ENCODE measurements around the gene ZDHHC4. TPM values are rescaled to one million over a fixed set of nuclear protein-coding genes. Genes with fewer than 3 reads are reported as not detected.

ZDHHC4 gene
- total RNA-seq (10 to 100 TPM; 39.7 to 48.3 TPM), polyA plus RNA-seq (10 to 100 TPM; 77.2 to 81.0 (median 78.9) TPM), total RNA-seq (25.4 to 38.3 (median 32.4) reads per million in 6 experiments)

GRCh38 chr7:6577369-6578113 lies at the start of gene ZDHHC4:
Gene ZDHHC4 (plus strand): TSS chr7:6577454. CDS start chr7:6580562, 3,108 bp downstream.
- Mint-ChIP-seq H3K4me3 (peak within 1 kb of the TSS; percentile 81 to 92 (median 90)), H3K27ac (peak within 1 kb of the TSS; percentile 86 to 97 (median 95)), H3K9me3 (no peaks in the 10 kb centered on the region), H3K27me3 (no peaks in the 10 kb centered on the region), H3K36me3 (peaks cover 5 to 27% (median 15%) of the 10 kb centered on the region in 3 donors), H3K4me1 (peaks cover 7 to 31% (median 17%) of the 10 kb centered on the region in 4 donors)
- DNase-seq (peak; percentile 78 to 91 (median 86)), ATAC-seq (peak; percentile 95)
- POLR2A ChIA-PET = interaction anchor here (0.6 to 5.3 kb wide), 9 partner anchors 8 to 1361 kb away, joined by 3 to 50 read pairs (median 4); partner anchors contain the start of gene INTS15

- Mint-ChIP-seq H3K36me3 (no peaks in the 10 kb centered on the region), H3K27ac (no peak overlapping the region), H3K4me3 (peak overlapping the region in 3 of 10 donors; percentile 42 to 67 (median 43)), H3K9me3 (no peaks in the 10 kb centered on the region), H3K4me1 (peaks cover 12 to 26% (median 21%) of the 10 kb centered on the region in 4 donors), H3K27me3 (peaks cover 1 to 15% (median 12%) of the 10 kb centered on the region in 5 donors)
- POLR2A ChIA-PET = interaction anchor here (0.9 to 1.6 kb wide), 4 partner anchors 8 to 61 kb away, joined by 3 to 4 read pairs (median 4); partner anchors contain the start of gene INTS15
- DNase-seq = no peak
- ATAC-seq = no peak
Observed at GRCh38 chr7:6528401-6529130, 48.7 kb upstream of the ZDHHC4 start.

GRCh38 chr7:6529643-6530042 lies 47.6 kb upstream of the ZDHHC4 start:
- Mint-ChIP-seq H3K27me3 (peaks cover 1 to 13% (median 12%) of the 10 kb centered on the region in 5 donors), H3K27ac (peak overlapping the region in 1 of 10 donors; percentile 33), H3K9me3 (no peaks in the 10 kb centered on the region), H3K4me1 (peaks cover 12 to 32% (median 26%) of the 10 kb centered on the region in 4 donors), H3K4me3 (peak overlapping the region; percentile 15 to 89 (median 56)), H3K36me3 (no peaks in the 10 kb centered on the region)
- no peak for ATAC-seq
- POLR2A ChIA-PET = interaction anchor here (1.1 to 1.4 kb wide), 2 partner anchors 13 to 37 kb away, joined by 3 read pairs; no protein-coding TSS in a partner anchor
- no peak for DNase-seq

- POLR2A ChIA-PET = interaction anchor here (0.6 to 2.0 kb wide), 8 partner anchors 12 to 76 kb away, joined by 3 to 15 read pairs (median 5); partner anchors contain the start of gene ZDHHC4
- Mint-ChIP-seq H3K36me3 (no peaks in the 10 kb centered on the region), H3K27ac (peak overlapping the region in 7 of 10 donors; percentile 47 to 89 (median 62)), H3K4me3 (peak overlapping the region; percentile 78 to 90 (median 85)), H3K9me3 (no peaks in the 10 kb centered on the region), H3K4me1 (peaks cover 12 to 35% (median 26%) of the 10 kb centered on the region in 4 donors), H3K27me3 (peaks cover 1 to 13% (median 12%) of the 10 kb centered on the region in 5 donors)
- DNase-seq (peak; percentile 60 to 89 (median 76)), ATAC-seq (peak; percentile 86 to 88)
Observed at GRCh38 chr7:6530626-6531491, 46.4 kb upstream of the ZDHHC4 start.

- Mint-ChIP-seq H3K27ac (peak overlapping the region in 6 of 10 donors; percentile 38 to 69 (median 58)), H3K27me3 (peaks cover 1 to 13% (median 12%) of the 10 kb centered on the region in 5 donors), H3K9me3 (no peaks in the 10 kb centered on the region), H3K4me1 (peaks cover 12 to 34% (median 26%) of the 10 kb centered on the region in 4 donors), H3K4me3 (peak overlapping the region; percentile 78 to 90 (median 85)), H3K36me3 (no peaks in the 10 kb centered on the region)
- POLR2A ChIA-PET = interaction anchor here (1.0 to 2.0 kb wide), 4 partner anchors 23 to 59 kb away, joined by 3 to 15 read pairs (median 5); partner anchors contain the start of gene ZDHHC4
- DNase-seq (no peak), ATAC-seq (no peak)
Observed at GRCh38 chr7:6531492-6532279, 45.6 kb upstream of the ZDHHC4 start.

- no peaks in the 10 kb centered on the region for H3K36me3 Mint-ChIP-seq
- H3K9me3 Mint-ChIP-seq = no peaks in the 10 kb centered on the region
- peak overlapping the region in 1 of 10 donors; percentile 34 for H3K27ac Mint-ChIP-seq
- no peak for ATAC-seq
- H3K4me1 Mint-ChIP-seq = peaks cover 6 to 25% (median 18%) of the 10 kb centered on the region in 4 donors
- no peak for DNase-seq
- H3K4me3 Mint-ChIP-seq = peak overlapping the region in 9 of 10 donors; percentile 14 to 81 (median 39)
- POLR2A ChIA-PET = no interaction called here
- H3K27me3 Mint-ChIP-seq = peaks cover under 1 to 7% (median 4%) of the 10 kb centered on the region in 5 donors
Observed at GRCh38 chr7:6532516-6532915, 44.7 kb upstream of the ZDHHC4 start.

GRCh38 chr7:6533893-6534495 lies 43.3 kb upstream of the ZDHHC4 start:
- Mint-ChIP-seq H3K27ac (peak overlapping the region in 1 of 10 donors; percentile 41), H3K4me3 (peak overlapping the region in 3 of 10 donors; percentile 2 to 57 (median 48)), H3K4me1 (peaks cover 6 to 25% (median 16%) of the 10 kb centered on the region in 4 donors), H3K9me3 (no peaks in the 10 kb centered on the region), H3K27me3 (peaks cover 3 to 18% (median 7%) of the 10 kb centered on the region in 5 donors), H3K36me3 (no peaks in the 10 kb centered on the region)
- ATAC-seq (no peak), DNase-seq (no peak)
- POLR2A ChIA-PET = interaction anchor here (0.6 kb wide), 1 partner anchor 21 kb away, joined by 3 read pairs; no protein-coding TSS in a partner anchor

- Mint-ChIP-seq H3K9me3 (no peaks in the 10 kb centered on the region), H3K36me3 (no peaks in the 10 kb centered on the region), H3K27me3 (peaks cover 6 to 28% (median 7%) of the 10 kb centered on the region in 5 donors), H3K27ac (no peak overlapping the region), H3K4me3 (peak overlapping the region in 4 of 10 donors; percentile 32 to 55 (median 44)), H3K4me1 (peaks cover 1 to 16% (median 6%) of the 10 kb centered on the region in 4 donors)
- peak in 3 of 10 donors; percentile 19 to 24 (median 23) for DNase-seq
- POLR2A ChIA-PET = interaction anchor here (0.5 to 1.2 kb wide), 4 partner anchors 8 to 82 kb away, joined by 3 to 5 read pairs (median 4); partner anchors contain the start of gene INTS15
- ATAC-seq = peak; percentile 66 to 74
Observed at GRCh38 chr7:6536262-6537260, 40.7 kb upstream of the ZDHHC4 start.

GRCh38 chr7:6542368-6542767 lies 34.9 kb upstream of the ZDHHC4 start:
- peaks cover 3 to 14% (median 12%) of the 10 kb centered on the region in 4 donors for H3K4me1 Mint-ChIP-seq
- POLR2A ChIA-PET = interaction anchor here (0.8 kb wide), 1 partner anchor 12 kb away, joined by 3 read pairs; no protein-coding TSS in a partner anchor
- H3K4me3 Mint-ChIP-seq = no peak overlapping the region
- DNase-seq (no peak), ATAC-seq (no peak)
- no peaks in the 10 kb centered on the region for H3K9me3 Mint-ChIP-seq
- no peak overlapping the region for H3K27ac Mint-ChIP-seq
- H3K36me3 Mint-ChIP-seq = no peaks in the 10 kb centered on the region
- peaks cover 4 to 29% (median 7%) of the 10 kb centered on the region in 5 donors for H3K27me3 Mint-ChIP-seq

All from naive thymus-derived CD8-positive, alpha-beta T cell (primary cell).